Endodermal cell (in vitro differentiated cells): ENCODE measurements around the gene TDRD5. TPM values are rescaled to one million over a fixed set of nuclear protein-coding genes. Genes with fewer than 3 reads are reported as not detected.
A peak's percentile ranks its signal among the peaks of the same experiment; 100 is the strongest.

Source experiments
- DNase-seq: peaks from one replicate; pipeline ENCODE4 v3.0.0-alpha.2; 2017
- H3K27ac ChIP-seq: 2 replicates; pipeline ENCODE4 v1.5.1; 2013; ENCODE audit warnings: mild to moderate bottlenecking, low read depth, low read length, moderate library complexity
- H3K27me3 ChIP-seq: 2 replicates; pipeline ENCODE4 v1.6.1; 2013; ENCODE audit warnings: mild to moderate bottlenecking, low read length, moderate library complexity; ENCODE audit not compliant: insufficient read depth, control insufficient read depth, poor library complexity, severe bottlenecking
- H3K36me3 ChIP-seq: 2 replicates; pipeline ENCODE4 v1.7.0; 2013; ENCODE audit warnings: mild to moderate bottlenecking, low read length, moderate library complexity; ENCODE audit not compliant: control insufficient read depth, insufficient read depth
- H3K4me1 ChIP-seq: one replicate; pipeline ENCODE4 v1.7.0; 2013; ENCODE audit warnings: low read length; ENCODE audit not compliant: control insufficient read depth, insufficient read depth
- H3K4me3 ChIP-seq: 2 replicates; pipeline ENCODE4 v1.5.1; 2013; ENCODE audit warnings: mild to moderate bottlenecking, low read length, moderate library complexity
- H3K9ac ChIP-seq: 2 replicates; pipeline ENCODE4 v1.6.1; 2013; ENCODE audit warnings: mild to moderate bottlenecking, low read length, moderate library complexity; ENCODE audit not compliant: poor library complexity, severe bottlenecking; ENCODE audit errors: extremely low read depth
- H3K9me3 ChIP-seq: 2 replicates; pipeline ENCODE4 v1.6.1; 2013; ENCODE audit warnings: mild to moderate bottlenecking, low read length, moderate library complexity; ENCODE audit not compliant: control insufficient read depth
- H3K27ac Mint-ChIP-seq: 2 replicates; pipeline ENCODE4 v1.8.0; 2020; ENCODE audit warnings: mixed read lengths
- H3K27me3 Mint-ChIP-seq: 2 replicates; pipeline ENCODE4 v1.8.0; 2021; ENCODE audit warnings: mild to moderate bottlenecking, mixed read lengths; ENCODE audit not compliant: insufficient read depth
- H3K36me3 Mint-ChIP-seq: 2 replicates; pipeline ENCODE4 v1.8.0; 2020; ENCODE audit warnings: low read depth, mixed read lengths
- H3K4me1 Mint-ChIP-seq: 2 replicates; pipeline ENCODE4 v1.8.0; 2020; ENCODE audit warnings: mixed read lengths
- H3K4me3 Mint-ChIP-seq: 2 replicates; pipeline ENCODE4 v1.8.0; 2020; ENCODE audit warnings: mild to moderate bottlenecking, moderate library complexity, mixed read lengths
- H3K9me3 Mint-ChIP-seq: 2 replicates; pipeline ENCODE4 v1.8.0; 2020; ENCODE audit warnings: mild to moderate bottlenecking, mixed read lengths
- CTCF ChIP-seq: fragments of 200-600 bp; sonication (generic); conservative IDR thresholded peaks from 2 replicates; pipeline ENCODE4 v1.5.0; 2021; ENCODE audit warnings: antibody characterized with exemption, mild to moderate bottlenecking
- WGBS, 2 experiments: methylation state at CpG; one replicate each; pipeline versions ENCODE4 v1.1.5 to v1.1.7; 2013; ENCODE audit warnings: missing lambda C conversion rate in 2 of 2, mixed read lengths in 1 of 2; ENCODE audit not compliant: insufficient coverage in 1 of 2, insufficient read length in 1 of 2; 5-methylcytosine and 5-hydroxymethylcytosine counted together
- total RNA-seq, 2 donors: library from RNA; stranded (reverse); fragmentation: NEBNext Ultra II Directional in 1 of 2; extraction: Animal tissue kit (Norgen Biotek cat#: 25700) in 1 of 2; gene quantifications; 2 replicates in 1 of 2; 3 replicates in 1 of 2; pipeline ENCODE4 v1.2.1, GENCODE V29; 2021

Gene TDRD5
- total RNA-seq, 2 donors from 2014 or later = 0.18 to 0.64 TPM

GRCh38 chr1:179575497-179576314 lies 15.9 kb upstream of the TDRD5 start, which contains the start of gene NPHS2:
NPHS2 (minus strand) TSS chr1:179575948; CDS start chr1:179575864, 84 bp downstream.
- no peaks in the 10 kb centered on the region for H3K36me3 ChIP-seq
- Mint-ChIP-seq H3K36me3 (no peaks in the 10 kb centered on the region), H3K27ac (no peak within 1 kb of the TSS), H3K27me3 (peaks cover 65% of the 10 kb centered on the region), H3K9me3 (peaks cover 12% of the 10 kb centered on the region), H3K4me3 (peak within 1 kb of the TSS; percentile 41), H3K4me1 (no peaks in the 10 kb centered on the region)
- DNase-seq = peak; percentile 80
- no peak within 1 kb of the TSS for H3K27ac ChIP-seq
- H3K4me3 ChIP-seq = peak within 1 kb of the TSS; percentile 56
- WGBS, 2 experiments = 5 to 7% methylated on average over 34 to 77 of the region's 77 CpGs
- H3K27me3 ChIP-seq = peaks cover 65% of the 10 kb centered on the region
- no peaks in the 10 kb centered on the region for H3K9me3 ChIP-seq
- H3K9ac ChIP-seq = no peak within 1 kb of the TSS
- TF ChIP-seq CTCF = peak; percentile 47
- no peaks in the 10 kb centered on the region for H3K4me1 ChIP-seq

GRCh38 chr1:179576509-179576908 lies 15.1 kb upstream of the TDRD5 start:
- Histone ChIP-seq H3K4me3 (no peak overlapping the region), H3K9ac (no peak overlapping the region), H3K27me3 (peaks cover 65% of the 10 kb centered on the region), H3K9me3 (no peaks in the 10 kb centered on the region), H3K4me1 (no peaks in the 10 kb centered on the region), H3K27ac (no peak overlapping the region), H3K36me3 (no peaks in the 10 kb centered on the region)
- Mint-ChIP-seq H3K4me3 (no peak overlapping the region), H3K4me1 (no peaks in the 10 kb centered on the region), H3K27me3 (peaks cover 65% of the 10 kb centered on the region), H3K9me3 (peaks cover 7% of the 10 kb centered on the region), H3K27ac (no peak overlapping the region), H3K36me3 (no peaks in the 10 kb centered on the region)
- TF ChIP-seq CTCF = no peak
- 53 to 78% methylated on average over 2 to 5 of the region's 5 CpGs for WGBS, 2 experiments
- no peak for DNase-seq

GRCh38 chr1:179583771-179584320 lies 7.8 kb upstream of the TDRD5 start:
- peak; percentile 51 for DNase-seq
- no peak overlapping the region for H3K9ac ChIP-seq
- no peak for TF ChIP-seq CTCF
- no peaks in the 10 kb centered on the region for H3K36me3 Mint-ChIP-seq
- H3K27ac Mint-ChIP-seq = no peak overlapping the region
- H3K9me3 Mint-ChIP-seq = no peaks in the 10 kb centered on the region
- WGBS, 2 experiments = 75 to 90% methylated on average over 3 to 4 of the region's 5 CpGs
- H3K9me3 ChIP-seq = no peaks in the 10 kb centered on the region
- no peak overlapping the region for H3K4me3 Mint-ChIP-seq
- no peaks in the 10 kb centered on the region for H3K36me3 ChIP-seq
- no peak overlapping the region for H3K4me3 ChIP-seq
- no peaks in the 10 kb centered on the region for H3K4me1 ChIP-seq
- peaks cover 49% of the 10 kb centered on the region for H3K27me3 Mint-ChIP-seq
- H3K27ac ChIP-seq = no peak overlapping the region
- no peaks in the 10 kb centered on the region for H3K4me1 Mint-ChIP-seq
- H3K27me3 ChIP-seq = peaks cover 13% of the 10 kb centered on the region
